Measurements from ENCODE around the gene ZBED4. TPM values are rescaled to one million over a fixed set of nuclear protein-coding genes. Genes with fewer than 3 reads are reported as not detected.

ZBED4 gene
- total RNA-seq: 10 to 100 TPM; 19.7 to 20.1 TPM

GRCh38 chr22:49852898-49853894, at the start of gene ZBED4:
TSS of gene ZBED4 (plus strand) at chr22:49853844. CDS start at chr22:49883663, 29,819 bp downstream.
- POLR2A ChIA-PET: interaction anchor here (1.0 to 2.8 kb wide), 6 partner anchors 15 to 79 kb away, joined by 3 to 10 read pairs (median 4); no protein-coding TSS in a partner anchor
- Mint-ChIP-seq H3K36me3 (ENCODE audit: low read depth) (peaks cover 6% of the 10 kb centered on the region), H3K4me1 (ENCODE audit: low read depth) (peaks cover 29% of the 10 kb centered on the region), H3K27ac (peak within 1 kb of the TSS; percentile 91), H3K9me3 (no peaks in the 10 kb centered on the region), H3K27me3 (peaks cover 12% of the 10 kb centered on the region), H3K4me3 (peak within 1 kb of the TSS; percentile 90)
- intact Hi-C loops (cut with micrococcal nuclease): no loop called here
- CTCF ChIA-PET: no interaction called here
- ATAC-seq (peak; percentile 92), DNase-seq (peak; percentile 98)
- no peak for TF ChIP-seq CTCF (IDR thresholded peaks at IDR 0.05)

- Mint-ChIP-seq H3K36me3 (ENCODE audit: low read depth) (peaks cover 52% of the 10 kb centered on the region), H3K27me3 (no peaks in the 10 kb centered on the region), H3K4me3 (no peak overlapping the region), H3K27ac (peak overlapping the region; percentile 73), H3K9me3 (no peaks in the 10 kb centered on the region), H3K4me1 (ENCODE audit: low read depth) (peaks cover 75% of the 10 kb centered on the region)
- CTCF ChIA-PET: no interaction called here
- intact Hi-C loops (cut with micrococcal nuclease): no loop called here
- POLR2A ChIA-PET: interaction anchor here (1.6 kb wide), 1 partner anchor 45 kb away, joined by 3 read pairs; no protein-coding TSS in a partner anchor
- DNase-seq (no peak), ATAC-seq (no peak)
- no peak for TF ChIP-seq CTCF (IDR thresholded peaks at IDR 0.05)
Observed at GRCh38 chr22:49807129-49807528, 46.5 kb upstream of the ZBED4 start.

GRCh38 chr22:49807780-49808708, 45.6 kb upstream of the ZBED4 start:
- H3K4me1 Mint-ChIP-seq (ENCODE audit: low read depth): peaks cover 77% of the 10 kb centered on the region
- H3K9me3 Mint-ChIP-seq: no peaks in the 10 kb centered on the region
- H3K4me3 Mint-ChIP-seq: peak overlapping the region; percentile 6
- ChIA-PET CTCF (no interaction called here), POLR2A (interaction anchor here (0.6 to 1.6 kb wide), 3 partner anchors 44 to 502 kb away, joined by 3 to 5 read pairs (median 3); no protein-coding TSS in a partner anchor)
- H3K27me3 Mint-ChIP-seq: no peaks in the 10 kb centered on the region
- no peak for TF ChIP-seq CTCF (IDR thresholded peaks at IDR 0.05)
- peaks cover 51% of the 10 kb centered on the region for H3K36me3 Mint-ChIP-seq (ENCODE audit: low read depth)
- H3K27ac Mint-ChIP-seq: peak overlapping the region; percentile 73
- peak; percentile 82 for ATAC-seq
- peak; percentile 72 for DNase-seq
- intact Hi-C loops (cut with micrococcal nuclease): no loop called here

- DNase-seq (no peak), ATAC-seq (no peak)
- peak overlapping the region; percentile 74 for H3K27ac Mint-ChIP-seq
- no peak for TF ChIP-seq CTCF (IDR thresholded peaks at IDR 0.05)
- ChIA-PET POLR2A (interaction anchor here (1.3 kb wide), 3 partner anchors 10 to 72 kb away, joined by 3 to 5 read pairs (median 4); no protein-coding TSS in a partner anchor), CTCF (interaction anchor here (1.3 kb wide), 1 partner anchor 220 kb away, joined by 4 read pairs; no protein-coding TSS in a partner anchor)
- H3K4me3 Mint-ChIP-seq: no peak overlapping the region
- no peaks in the 10 kb centered on the region for H3K27me3 Mint-ChIP-seq
- H3K36me3 Mint-ChIP-seq (ENCODE audit: low read depth): peaks cover 48% of the 10 kb centered on the region
- intact Hi-C loops (cut with micrococcal nuclease): no loop called here
- H3K4me1 Mint-ChIP-seq (ENCODE audit: low read depth): peaks cover 77% of the 10 kb centered on the region
- no peaks in the 10 kb centered on the region for H3K9me3 Mint-ChIP-seq
Observed at GRCh38 chr22:49810363-49811019, 43.2 kb upstream of the ZBED4 start.

All from activated CD8-positive, alpha-beta T cell treated with anti-CD3 and anti-CD28 coated beads for 36 hours (primary cell).